ENCODE data around the gene VAV2.

DNA sequence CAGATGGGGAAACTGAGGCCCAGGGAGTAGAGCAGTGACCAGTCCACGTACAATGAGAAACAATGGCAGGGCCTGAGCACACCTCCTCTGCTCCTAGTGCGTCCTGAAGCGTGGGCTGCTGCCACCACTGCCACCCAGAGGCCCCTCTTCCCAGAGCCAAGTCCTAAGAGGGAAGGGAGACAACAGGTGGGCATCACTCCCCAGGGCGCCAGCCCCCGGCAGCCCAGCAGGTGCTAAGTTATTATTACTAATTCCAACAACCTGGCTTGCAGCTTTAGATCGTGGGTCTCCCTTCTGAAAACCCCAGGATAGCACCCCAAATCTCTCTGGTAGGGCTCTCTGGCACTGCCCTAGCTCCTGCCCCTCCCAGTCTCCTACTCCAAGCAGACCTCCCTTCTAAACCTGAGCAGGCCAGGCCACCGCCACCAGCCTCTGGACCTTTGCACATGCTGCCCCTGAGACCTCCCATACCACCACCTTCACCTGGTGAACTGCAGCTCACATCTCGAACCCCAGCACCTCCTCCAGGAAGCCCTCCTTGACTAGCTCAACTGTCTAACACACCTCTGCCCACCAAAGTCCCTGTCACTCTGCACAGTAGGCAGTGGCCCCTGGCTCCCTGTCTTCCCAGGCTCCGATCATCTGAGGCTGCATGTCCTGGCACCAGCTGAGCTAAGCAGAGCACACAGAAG lies 65.8 kb downstream of the VAV2 start:
- TF ChIP-seq, protein P1, sequence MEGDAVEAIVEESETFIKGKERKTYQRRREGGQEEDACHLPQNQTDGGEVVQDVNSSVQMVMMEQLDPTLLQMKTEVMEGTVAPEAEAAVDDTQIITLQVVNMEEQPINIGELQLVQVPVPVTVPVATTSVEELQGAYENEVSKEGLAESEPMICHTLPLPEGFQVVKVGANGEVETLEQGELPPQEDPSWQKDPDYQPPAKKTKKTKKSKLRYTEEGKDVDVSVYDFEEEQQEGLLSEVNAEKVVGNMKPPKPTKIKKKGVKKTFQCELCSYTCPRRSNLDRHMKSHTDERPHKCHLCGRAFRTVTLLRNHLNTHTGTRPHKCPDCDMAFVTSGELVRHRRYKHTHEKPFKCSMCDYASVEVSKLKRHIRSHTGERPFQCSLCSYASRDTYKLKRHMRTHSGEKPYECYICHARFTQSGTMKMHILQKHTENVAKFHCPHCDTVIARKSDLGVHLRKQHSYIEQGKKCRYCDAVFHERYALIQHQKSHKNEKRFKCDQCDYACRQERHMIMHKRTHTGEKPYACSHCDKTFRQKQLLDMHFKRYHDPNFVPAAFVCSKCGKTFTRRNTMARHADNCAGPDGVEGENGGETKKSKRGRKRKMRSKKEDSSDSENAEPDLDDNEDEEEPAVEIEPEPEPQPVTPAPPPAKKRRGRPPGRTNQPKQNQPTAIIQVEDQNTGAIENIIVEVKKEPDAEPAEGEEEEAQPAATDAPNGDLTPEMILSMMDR (IDR thresholded peaks at IDR 0.05): no peak
- no peak for TF ChIP-seq POLR2AphosphoS5 (IDR thresholded peaks at IDR 0.05; ENCODE audit: insufficient read depth in 1 of 2, low read depth in 1 of 2)
- TF ChIP-seq POLR2A (IDR thresholded peaks at IDR 0.05): no peak
